NCI-H2227 treated with DMSO at 0.1 percent for 48 hours (cell line): ENCODE results near the gene COPRS.

Experiments
- DNase-seq: peaks from one replicate; lab custom pipeline; 2025; lab: John Stamatoyannopoulos, UW

Gene COPRS

GRCh38 chr17:31807846-31808245 lies 51.2 kb downstream of the COPRS start:
- DNase-seq = no peak

GRCh38 chr17:31806921-31807320 lies 52.1 kb downstream of the COPRS start:
- DNase-seq = no peak

GRCh38 chr17:31803494-31804213 lies 55.4 kb downstream of the COPRS start:
- no peak for DNase-seq

- no peak for DNase-seq
Observed at GRCh38 chr17:31802502-31802901, 56.5 kb downstream of the COPRS start.
